Measurements from ENCODE around the gene SNX5.

Gene SNX5

GRCh38 chr20:17959257-17959627, 9.4 kb downstream of the SNX5 start:
- no peak for DNase-seq

GRCh38 chr20:17958373-17959256, 10.0 kb downstream of the SNX5 start:
- DNase-seq, result no peak

GRCh38 chr20:17957505-17958363, 10.9 kb downstream of the SNX5 start:
- no peak for DNase-seq

GRCh38 chr20:17956099-17956685, 12.4 kb downstream of the SNX5 start:
- no peak for DNase-seq

GRCh38 chr20:17955302-17955701, 13.3 kb downstream of the SNX5 start:
- no peak for DNase-seq

- no peak for DNase-seq
Observed at GRCh38 chr20:17953935-17954334, 14.7 kb downstream of the SNX5 start.

- DNase-seq, result no peak
Observed at GRCh38 chr20:17952692-17953684, 15.6 kb downstream of the SNX5 start.

GRCh38 chr20:17951323-17951722, 17.3 kb downstream of the SNX5 start:
- no peak for DNase-seq

- no peak for DNase-seq
Observed at GRCh38 chr20:17950670-17951069, 17.9 kb downstream of the SNX5 start.

- no peak for DNase-seq
Observed at GRCh38 chr20:17949899-17950298, 18.7 kb downstream of the SNX5 start.

GRCh38 chr20:17948442-17948841, 20.2 kb downstream of the SNX5 start:
- no peak for DNase-seq

GRCh38 chr20:17947474-17947815, 21.1 kb downstream of the SNX5 start:
- no peak for DNase-seq

GRCh38 chr20:17946572-17947473, 21.8 kb downstream of the SNX5 start:
- no peak for DNase-seq

GRCh38 chr20:17946040-17946439, 22.6 kb downstream of the SNX5 start:
- DNase-seq, result no peak

- no peak for DNase-seq
Observed at GRCh38 chr20:17944854-17945474, 23.6 kb downstream of the SNX5 start.

GRCh38 chr20:17943343-17943742, 25.3 kb downstream of the SNX5 start:
- DNase-seq, result no peak

GRCh38 chr20:17941826-17942196, 26.8 kb downstream of the SNX5 start:
- DNase-seq, result no peak

GRCh38 chr20:17941087-17941825, 27.3 kb downstream of the SNX5 start:
- no peak for DNase-seq

- no peak for DNase-seq
Observed at GRCh38 chr20:17940224-17940971, 28.2 kb downstream of the SNX5 start.

Measured in DMS153 (cell line).